Stimulated activated CD4-positive, alpha-beta T cell treated with anti-CD3 and anti-CD28 coated beads, Interleukin-12 subunit alpha, Interleukin-12 subunit beta, amount 100 ng/mL, for 24 hours (primary cell): Measurements from ENCODE around the gene ANO8.
"Not testable (repeated sequence)": the region's sequence is repeated elsewhere in the genome, so short reads cannot be mapped to it uniquely, and the experiment has no call there.

Experiments used
- DNase-seq, 2 experiments: peaks; one replicate each; pipeline ENCODE4 v3.0.0-alpha.2; 2020; ENCODE audit warnings: low read depth in 2 of 2

The ANO8 gene

GRCh38 chr19:17309965-17310461, 24.6 kb downstream of the ANO8 start:
- DNase-seq = no peak

GRCh38 chr19:17309198-17309964, 25.3 kb downstream of the ANO8 start, which contains the start of gene DDA1:
DDA1 (plus strand) TSS chr19:17309563; CDS start chr19:17309655, 92 bp downstream.
- DNase-seq = peak; percentile 97 to 99

GRCh38 chr19:17307876-17308377, 26.7 kb downstream of the ANO8 start:
- DNase-seq = no peak

- no peak for DNase-seq
Observed at GRCh38 chr19:17306285-17306714, 28.4 kb downstream of the ANO8 start.

- peak; percentile 89 to 92 for DNase-seq
Observed at GRCh38 chr19:17305517-17306284, 29.0 kb downstream of the ANO8 start, which contains the start of gene MRPL34. MRPL34 (plus strand) TSS chr19:17305872; CDS start chr19:17305893, 21 bp downstream.

GRCh38 chr19:17305216-17305516, 29.5 kb downstream of the ANO8 start:
- no peak for DNase-seq

- no peak for DNase-seq
Observed at GRCh38 chr19:17304386-17305215, 30.1 kb downstream of the ANO8 start.

- no peak for DNase-seq
Observed at GRCh38 chr19:17303940-17304267, 30.8 kb downstream of the ANO8 start.

- peak; percentile 82 to 90 for DNase-seq
Observed at GRCh38 chr19:17303167-17303939, 31.3 kb downstream of the ANO8 start, which contains the start of gene ABHD8. ABHD8 (minus strand) TSS chr19:17303425; CDS start chr19:17301616, 1,809 bp downstream.

- DNase-seq = no peak
Observed at GRCh38 chr19:17302391-17303166, 32.1 kb downstream of the ANO8 start.

- DNase-seq = no peak
Observed at GRCh38 chr19:17300992-17301619, 33.5 kb downstream of the ANO8 start.

GRCh38 chr19:17296976-17297375, 37.7 kb downstream of the ANO8 start:
- DNase-seq = no peak

- no peak for DNase-seq
Observed at GRCh38 chr19:17296273-17296672, 38.4 kb downstream of the ANO8 start.

- not testable (repeated sequence) for DNase-seq
Observed at GRCh38 chr19:17295551-17295950, 39.1 kb downstream of the ANO8 start.

- peak in 1 of 2 experiments; percentile 61 for DNase-seq
Observed at GRCh38 chr19:17294051-17294891, 40.4 kb downstream of the ANO8 start.

GRCh38 chr19:17293605-17294004, 41.0 kb downstream of the ANO8 start:
- no peak for DNase-seq

GRCh38 chr19:17292301-17293074, 42.2 kb downstream of the ANO8 start:
- DNase-seq = peak; percentile 69 to 78

- DNase-seq = peak in 1 of 2 experiments; percentile 61
Observed at GRCh38 chr19:17289489-17289888, 45.2 kb downstream of the ANO8 start.
